ENCODE results near the gene LOXL3. TPM values are rescaled to one million over a fixed set of nuclear protein-coding genes. Genes with fewer than 3 reads are reported as not detected.

LOXL3 gene
- total and polyA plus RNA-seq, 2 donors from 2014 or later: 2.4 to 9.7 TPM

GRCh38 chr2:74531666-74532065 is 22.1 kb downstream of the LOXL3 start:
- FAIRE-seq (no peak), DNase-seq (no peak)
- TF ChIP-seq CTCF (IDR thresholded peaks at IDR 0.05; ENCODE audit: borderline replicate concordance, extremely low read depth, insufficient read depth): no peak
- no peaks in the 10 kb centered on the region for H3K27me3 ChIP-seq (ENCODE audit: control insufficient read depth, insufficient read depth, low read length)
- intact Hi-C loops (cut with DNase I): no loop called here
- no peak overlapping the region for H3K27ac ChIP-seq (ENCODE audit: low read depth in 2 of 2, low read length in 2 of 2)
- peaks cover 0 to 24% (median 11%) of the 10 kb centered on the region in 3 donors for H3K36me3 ChIP-seq (ENCODE audit: control insufficient read depth in 2 of 3, insufficient read depth in 3 of 3, low read length in 3 of 3)
- H3K9ac ChIP-seq (ENCODE audit: low read length in 3 of 3): no peak overlapping the region
- H3K4me1 ChIP-seq (ENCODE audit: control insufficient read depth in 2 of 3, insufficient read depth in 2 of 3, low read depth in 1 of 3, low read length in 3 of 3): peaks cover 4 to 16% (median 7%) of the 10 kb centered on the region in 3 donors
- no peak overlapping the region for H3K4me3 ChIP-seq (ENCODE audit: low read length in 3 of 3)
- H3K9me3 ChIP-seq (ENCODE audit: control insufficient read depth in 2 of 3, insufficient read depth in 1 of 3, low read length in 3 of 3): no peaks in the 10 kb centered on the region

- Histone ChIP-seq H3K27me3 (ENCODE audit: control insufficient read depth, insufficient read depth, low read length) (no peaks in the 10 kb centered on the region), H3K4me3 (ENCODE audit: low read length in 3 of 3) (peak overlapping the region; percentile 58 to 91 (median 66)), H3K36me3 (ENCODE audit: control insufficient read depth in 2 of 3, insufficient read depth in 3 of 3, low read length in 3 of 3) (peaks cover 0 to 32% (median 19%) of the 10 kb centered on the region in 3 donors), H3K9me3 (ENCODE audit: control insufficient read depth in 2 of 3, insufficient read depth in 1 of 3, low read length in 3 of 3) (no peaks in the 10 kb centered on the region), H3K9ac (ENCODE audit: low read length in 3 of 3) (peak overlapping the region; percentile 43 to 71 (median 45)), H3K27ac (ENCODE audit: low read depth in 2 of 2, low read length in 2 of 2) (peak overlapping the region; percentile 69 to 79), H3K4me1 (ENCODE audit: control insufficient read depth in 2 of 3, insufficient read depth in 2 of 3, low read depth in 1 of 3, low read length in 3 of 3) (peaks cover 4 to 16% (median 7%) of the 10 kb centered on the region in 3 donors)
- TF ChIP-seq CTCF (IDR thresholded peaks at IDR 0.05; ENCODE audit: borderline replicate concordance, extremely low read depth, insufficient read depth): no peak
- peak; percentile 31 to 88 (median 59) for DNase-seq
- FAIRE-seq: no peak
- intact Hi-C loops (cut with DNase I): no loop called here
These were observed 23.2 kb downstream of the LOXL3 start for GRCh38 chr2:74530239-74531187.

GRCh38 chr2:74529357-74530238 is 24.1 kb downstream of the LOXL3 start, which contains the start of the genes AUP1 and HTRA2:
Gene AUP1 (minus strand): TSS chr2:74529706. CDS start chr2:74529629, 77 bp downstream.
Gene HTRA2 (plus strand): TSS chr2:74529933. CDS start chr2:74530007, 74 bp downstream.
- peak; percentile 99 to 100 (median 99) for DNase-seq
- Histone ChIP-seq H3K36me3 (ENCODE audit: control insufficient read depth in 2 of 3, insufficient read depth in 3 of 3, low read length in 3 of 3) (peaks cover 0 to 32% (median 19%) of the 10 kb centered on the region in 3 donors), H3K27me3 (ENCODE audit: control insufficient read depth, insufficient read depth, low read length) (no peaks in the 10 kb centered on the region), H3K9ac (ENCODE audit: low read length in 3 of 3) (peak within 1 kb of the TSS; percentile 71 to 84 (median 83)), H3K4me3 (ENCODE audit: low read length in 3 of 3) (peak within 1 kb of the TSS; percentile 87 to 96 (median 91)), H3K4me1 (ENCODE audit: control insufficient read depth in 2 of 3, insufficient read depth in 2 of 3, low read depth in 1 of 3, low read length in 3 of 3) (peaks cover 4 to 16% (median 7%) of the 10 kb centered on the region in 3 donors), H3K9me3 (ENCODE audit: control insufficient read depth in 2 of 3, insufficient read depth in 1 of 3, low read length in 3 of 3) (no peaks in the 10 kb centered on the region), H3K27ac (ENCODE audit: low read depth in 2 of 2, low read length in 2 of 2) (peak within 1 kb of the TSS; percentile 69 to 79)
- TF ChIP-seq CTCF (IDR thresholded peaks at IDR 0.05; ENCODE audit: borderline replicate concordance, extremely low read depth, insufficient read depth): peak; percentile 1
- no peak for FAIRE-seq
- intact Hi-C loops (cut with DNase I): no loop called here

All from kidney (tissue), 14 donors.